SK-N-SH (cell line): ENCODE results near the gene CD200R1. TPM values are rescaled to one million over a fixed set of nuclear protein-coding genes. Genes with fewer than 3 reads are reported as not detected.

ENCODE experiments used
- CTCF ChIA-PET: fragments of 300-600, 350-600 bp; formaldehyde crosslinking; extraction: SDS; loops from one replicate; lab custom pipeline; 2021; lab: Yijun Ruan, JAX
- POLR2A ChIA-PET: fragments of 350-600 bp; sonication (Branson Sonifier 250); formaldehyde crosslinking; extraction: SDS; loops from one replicate; lab custom pipeline; 2020; ENCODE audit warnings: antibody characterized with exemption, inconsistent platforms; lab: Yijun Ruan, JAX
- DNase-seq: peaks from one replicate; pipeline ENCODE4 v3.0.0; 2012
- H2AFZ ChIP-seq: fragments of 200-600 bp; sonication (generic); 2 replicates; pipeline ENCODE4 v1.8.1; 2016; ENCODE audit warnings: antibody characterized with exemption, mild to moderate bottlenecking, low read depth
- H3F3A ChIP-seq: fragments of 200-600 bp; sonication (generic); replicated peaks from 2 replicates; pipeline ENCODE3; 2016; ENCODE audit warnings: antibody characterized with exemption, mild to moderate bottlenecking; ENCODE audit not compliant: insufficient read depth
- H3K27ac ChIP-seq, 2 experiments: fragments of 200-500 bp in 1 of 2; fragments of 200-600 bp in 1 of 2; sonication (Bioruptor generic) in 1 of 2; sonication (generic), shearing (Covaris generic) in 1 of 2; 2 replicates each; pipeline versions ENCODE4 v1.5.1 to v1.6.1; 2014 to 2016; ENCODE audit warnings: low read depth in 2 of 2, inconsistent platforms in 1 of 2, low read length in 1 of 2, mild to moderate bottlenecking in 1 of 2, mixed read lengths in 1 of 2
- H3K27me3 ChIP-seq: fragments of 200-600 bp; sonication (generic), shearing (Covaris generic); 2 replicates; pipeline ENCODE4 v1.6.1; 2016; ENCODE audit warnings: mixed run types; ENCODE audit not compliant: insufficient read depth
- H3K36me3 ChIP-seq, 2 experiments: fragments of 200-500 bp in 1 of 2; fragments of 200-600 bp in 1 of 2; sonication (Bioruptor generic) in 1 of 2; sonication (generic) in 1 of 2; replicated peaks in 1 of 2; 2 replicates each; pipeline versions ENCODE3 to v1.5.1; 2014 to 2016; ENCODE audit warnings: low read length in 1 of 2, mild to moderate bottlenecking in 1 of 2; ENCODE audit not compliant: insufficient read depth in 2 of 2, control insufficient read depth in 1 of 2
- H3K4me1 ChIP-seq, 2 experiments: fragments of 200-500 bp in 1 of 2; fragments of 200-600 bp in 1 of 2; sonication (Bioruptor generic) in 1 of 2; sonication (generic), shearing (Covaris generic) in 1 of 2; 2 replicates each; pipeline versions ENCODE4 v1.5.1 to v1.6.1; 2014 to 2016; ENCODE audit warnings: low read depth in 1 of 2, low read length in 1 of 2, mixed run types in 1 of 2; ENCODE audit not compliant: insufficient read depth in 2 of 2, control insufficient read depth in 1 of 2
- H3K4me2 ChIP-seq: fragments of 200-600 bp; sonication (generic), shearing (Covaris generic); 2 replicates; pipeline ENCODE4 v1.6.1; 2017; ENCODE audit warnings: mixed run types
- H3K4me3 ChIP-seq, 2 experiments: fragments of 200-500 bp in 1 of 2; fragments of 200-600 bp in 1 of 2; sonication (Bioruptor generic) in 1 of 2; sonication (generic), shearing (Covaris generic) in 1 of 2; 2 replicates each; pipeline versions ENCODE4 v1.5.1 to v1.8.1; 2014 to 2016; ENCODE audit warnings: low read depth in 2 of 2, inconsistent platforms in 1 of 2, low read length in 1 of 2, mild to moderate bottlenecking in 1 of 2, mixed read lengths in 1 of 2, moderate library complexity in 1 of 2
- H3K79me2 ChIP-seq: fragments of 200-600 bp; sonication (generic); 2 replicates; pipeline ENCODE4 v1.8.1; 2017; ENCODE audit warnings: mild to moderate bottlenecking; ENCODE audit not compliant: insufficient read depth
- H3K9ac ChIP-seq: fragments of 200-600 bp; sonication (generic); 2 replicates; pipeline ENCODE4 v1.6.1; 2017; ENCODE audit warnings: mixed run types
- H3K9me2 ChIP-seq: fragments of 200-600 bp; sonication (generic); 2 replicates; pipeline ENCODE4 v1.6.1; 2017; ENCODE audit warnings: mixed run types
- H3K9me3 ChIP-seq: fragments of 200-600 bp; sonication (generic); 2 replicates; pipeline ENCODE4 v1.6.1; 2017; ENCODE audit warnings: mixed run types, mild to moderate bottlenecking, moderate library complexity
- H4K20me1 ChIP-seq: fragments of 200-600 bp; sonication (generic); 2 replicates; pipeline ENCODE4 v1.6.1; 2017; ENCODE audit warnings: mild to moderate bottlenecking, mixed run types; ENCODE audit not compliant: insufficient read depth
- CHD2 ChIP-seq: fragments of 150-350 bp; IDR thresholded peaks from 2 replicates; pipeline ENCODE4 v1.6.1; 2018; ENCODE audit warnings: low read length; ENCODE audit not compliant: partially characterized antibody
- CTCF ChIP-seq: fragments of 200-600 bp; sonication (generic); IDR thresholded peaks from 2 replicates; pipeline ENCODE4 v1.6.1; 2017; ENCODE audit warnings: antibody characterized with exemption, mild to moderate bottlenecking, moderate library complexity
- ELF1 ChIP-seq: IDR thresholded peaks from 2 replicates; pipeline ENCODE4 v1.4.0; 2012
- EZH2phosphoT487 ChIP-seq: fragments of 200-600 bp; sonication (generic); IDR thresholded peaks from 2 replicates; pipeline ENCODE4 v1.6.1; 2017; ENCODE audit warnings: low read depth, mixed run types, mild to moderate bottlenecking, antibody characterized with exemption, moderate library complexity, borderline replicate concordance
- FOXJ3 ChIP-seq: sonication (generic); formaldehyde crosslinking; IDR thresholded peaks from 2 replicates; pipeline ENCODE4 v1.5.1; 2020; ENCODE audit warnings: mild to moderate bottlenecking, missing genetic modification reagents
- GABPA ChIP-seq: IDR thresholded peaks from 2 replicates; pipeline ENCODE4 v1.4.0; 2012; ENCODE audit warnings: low read depth, mild to moderate bottlenecking
- GATA2 ChIP-seq: sonication (generic); formaldehyde crosslinking; IDR thresholded peaks from 2 replicates; pipeline ENCODE4 v1.5.0; 2020; ENCODE audit warnings: mild to moderate bottlenecking, missing genetic modification reagents
- JUND ChIP-seq: IDR thresholded peaks from 2 replicates; pipeline ENCODE4 v1.4.0; 2012
- MEF2A ChIP-seq: IDR thresholded peaks from 2 replicates; pipeline ENCODE4 v1.4.0; 2012; ENCODE audit warnings: low read depth, borderline replicate concordance
- RAD21 ChIP-seq: IDR thresholded peaks from 2 replicates; pipeline ENCODE4 v1.6.1; 2012; ENCODE audit warnings: mild to moderate bottlenecking, low read length
- RXRA ChIP-seq: IDR thresholded peaks from 2 replicates; pipeline ENCODE4 v1.4.0; 2012; ENCODE audit warnings: low read depth, mild to moderate bottlenecking, borderline replicate concordance
- TAF1 ChIP-seq: IDR thresholded peaks from 2 replicates; pipeline ENCODE4 v1.6.1; 2012; ENCODE audit warnings: low read depth, mild to moderate bottlenecking, low read length, moderate library complexity, borderline replicate concordance
- TCF12 ChIP-seq: IDR thresholded peaks from 2 replicates; pipeline ENCODE4 v1.4.0; 2012
- TEAD4 ChIP-seq: IDR thresholded peaks from 2 replicates; pipeline ENCODE4 v1.4.0; 2012; ENCODE audit warnings: mild to moderate bottlenecking, borderline replicate concordance; ENCODE audit not compliant: insufficient read depth
- USF1 ChIP-seq: IDR thresholded peaks from 2 replicates; pipeline ENCODE4 v1.4.0; 2012; ENCODE audit warnings: low read depth, borderline replicate concordance
- WGBS: methylation state at CpG from one replicate; pipeline ENCODE4 v1.1.6; 2017; ENCODE audit warnings: low lambda C conversion rate; 5-methylcytosine and 5-hydroxymethylcytosine counted together
- polyA plus RNA-seq, 3 experiments: library from polyadenylated mRNA; depleted of rRNA; stranded (reverse); fragments of >200 nt; gene quantifications; 2 replicates each; pipeline ENCODE4 v1.2.3, GENCODE V29; 2012
- TF ChIP-seq, protein P1 (sequence below): IDR thresholded peaks from 2 replicates; pipeline ENCODE4 v1.4.0; 2012; ENCODE audit warnings: low read depth

Gene CD200R1
- polyA plus RNA-seq, 1 of the 3 experiments (the other 2 are of a cell fraction): 0.02 TPM

GRCh38 chr3:113008117-113008516, 33.2 kb upstream of the CD200R1 start:
- Histone ChIP-seq H3K27me3 (no peaks in the 10 kb centered on the region), H2AFZ (no peak overlapping the region)
- no peak for TF ChIP-seq USF1
- TF ChIP-seq, protein P1, sequence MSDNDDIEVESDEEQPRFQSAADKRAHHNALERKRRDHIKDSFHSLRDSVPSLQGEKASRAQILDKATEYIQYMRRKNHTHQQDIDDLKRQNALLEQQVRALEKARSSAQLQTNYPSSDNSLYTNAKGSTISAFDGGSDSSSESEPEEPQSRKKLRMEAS: no peak
- TF ChIP-seq RXRA: no peak
- no peak for TF ChIP-seq TEAD4
- no peak for TF ChIP-seq FOXJ3
- no peak for TF ChIP-seq MEF2A
- TF ChIP-seq EZH2phosphoT487: no peak
- TF ChIP-seq CTCF: no peak
- TF ChIP-seq RAD21: no peak
- no peak for TF ChIP-seq GABPA
- no peak for TF ChIP-seq TCF12
- no peak for TF ChIP-seq JUND
- no peak for TF ChIP-seq ELF1
- TF ChIP-seq GATA2 (CRISPR knock-in tag): no peak
- TF ChIP-seq, all 33 proteins: peak for 0
- H3K9ac ChIP-seq: no peak overlapping the region
- H3K9me2 ChIP-seq: no peaks in the 10 kb centered on the region
- H3K79me2 ChIP-seq: peaks cover 44% of the 10 kb centered on the region
- H3K36me3 ChIP-seq: peaks cover 88 to 96% of the 10 kb centered on the region in 2 experiments
- ChIA-PET CTCF (interaction anchor here (1.2 to 2.4 kb wide), 2 partner anchors 28 to 273 kb away, joined by 5 to 8 read pairs; no protein-coding TSS in a partner anchor), POLR2A (no interaction called here)
- no peak overlapping the region; a peak in 1 of 4 replicates for H3K27ac ChIP-seq
- 84% methylated on average over 3 of the region's 3 CpGs for WGBS
- no peaks in the 10 kb centered on the region; a peak in 1 of 4 replicates for H3K4me1 ChIP-seq
- no peak overlapping the region for H3K4me2 ChIP-seq
- no peak for DNase-seq
- H3K4me3 ChIP-seq: no peak overlapping the region
- no peaks in the 10 kb centered on the region for H4K20me1 ChIP-seq
- peaks cover 13% of the 10 kb centered on the region for H3F3A ChIP-seq
- H3K9me3 ChIP-seq: no peaks in the 10 kb centered on the region

DNA sequence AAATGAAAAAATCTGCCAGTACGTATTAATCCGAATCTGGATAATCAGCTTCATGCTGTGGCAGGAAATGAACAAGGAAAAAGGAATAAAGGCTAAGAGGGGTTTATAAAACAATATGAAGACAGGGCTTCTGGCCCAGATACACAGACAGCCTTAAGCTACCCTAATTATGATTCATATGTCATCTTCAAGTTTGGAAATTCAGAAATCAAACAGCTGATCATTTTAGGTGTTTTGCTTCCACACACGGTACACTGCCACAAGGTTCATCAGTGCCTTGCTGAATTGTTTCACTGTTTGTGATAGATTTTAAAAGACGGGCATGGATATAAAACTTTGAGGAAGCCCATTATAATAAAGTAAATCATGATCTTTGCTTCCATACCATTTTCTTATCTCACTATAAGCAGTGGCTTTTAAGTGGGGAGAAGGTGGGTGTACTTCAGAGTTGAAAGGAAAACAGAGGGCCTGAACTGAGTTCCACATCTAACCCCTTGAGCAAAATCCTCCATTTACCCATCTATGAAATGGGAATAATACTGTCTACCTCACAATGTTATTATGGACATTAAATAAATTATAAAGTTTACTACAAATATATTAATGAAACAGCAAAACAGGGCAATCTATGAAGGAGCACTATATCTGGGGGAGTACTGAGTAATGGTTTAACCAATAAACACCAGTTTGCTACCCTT, 31.6 kb upstream of the CD200R1 start:
- H3K27me3 ChIP-seq: no peaks in the 10 kb centered on the region
- TF ChIP-seq CHD2 (no peak), TAF1 (no peak)
- H3K9me3 ChIP-seq: no peaks in the 10 kb centered on the region
- no peak overlapping the region for H3K27ac ChIP-seq
- CTCF ChIA-PET: interaction anchor here (0.9 to 2.4 kb wide), 3 partner anchors 15 to 272 kb away, joined by 3 to 8 read pairs (median 7); partner anchors contain the start of gene GTPBP8
- no peak overlapping the region for H3K9ac ChIP-seq
- H2AFZ ChIP-seq: no peak overlapping the region
- H3K36me3 ChIP-seq: peaks cover 79 to 91% of the 10 kb centered on the region in 2 experiments
- DNase-seq: no peak
- no peak overlapping the region for H3K4me3 ChIP-seq
- H4K20me1 ChIP-seq: no peaks in the 10 kb centered on the region
- no peaks in the 10 kb centered on the region for H3K9me2 ChIP-seq
- H3K4me2 ChIP-seq: no peak overlapping the region
- H3K79me2 ChIP-seq: peaks cover 35% of the 10 kb centered on the region
- no peaks in the 10 kb centered on the region; a peak in 1 of 4 replicates for H3K4me1 ChIP-seq
- peaks cover 13% of the 10 kb centered on the region for H3F3A ChIP-seq
- 97% methylated on average over 4 of the region's 4 CpGs for WGBS
- POLR2A ChIA-PET: no interaction called here
